Sigmoid colon (tissue), 4 donors: ENCODE measurements around the gene CIAO2A.
A peak's percentile ranks its signal among the peaks of the same experiment; 100 is the strongest.

ENCODE experiments used
- EP300 ChIP-seq, 4 donors: sonication (generic); formaldehyde crosslinking; IDR thresholded peaks; one replicate each; pipeline ENCODE4 v1.6.1; 2017; ENCODE audit warnings: antibody characterized with exemption in 4 of 4
- POLR2A ChIP-seq, 2 donors: fragments of 450-650 bp; IDR thresholded peaks; one replicate each; pipeline ENCODE4 v1.6.1; 2016; ENCODE audit warnings: antibody characterized with exemption in 2 of 2, mild to moderate bottlenecking in 2 of 2, moderate library complexity in 2 of 2
- POLR2AphosphoS5 ChIP-seq, 4 donors: sonication (generic); formaldehyde crosslinking; IDR thresholded peaks; one replicate each; pipeline ENCODE4 v1.6.1; 2017; ENCODE audit warnings: antibody characterized with exemption in 4 of 4
- TF ChIP-seq, protein P1 (sequence below), 4 experiments: fragments of 450-650 bp in 3 of 4; fragments of 200-600 bp in 1 of 4; IDR thresholded peaks; one replicate each; pipeline ENCODE4 v1.5.1; 2016 to 2019; ENCODE audit warnings: antibody characterized with exemption in 4 of 4, mild to moderate bottlenecking in 3 of 4, moderate library complexity in 2 of 4

GRCh38 chr15:64093627-64094417 is at the start of gene CIAO2A:
- TF ChIP-seq, protein P1, sequence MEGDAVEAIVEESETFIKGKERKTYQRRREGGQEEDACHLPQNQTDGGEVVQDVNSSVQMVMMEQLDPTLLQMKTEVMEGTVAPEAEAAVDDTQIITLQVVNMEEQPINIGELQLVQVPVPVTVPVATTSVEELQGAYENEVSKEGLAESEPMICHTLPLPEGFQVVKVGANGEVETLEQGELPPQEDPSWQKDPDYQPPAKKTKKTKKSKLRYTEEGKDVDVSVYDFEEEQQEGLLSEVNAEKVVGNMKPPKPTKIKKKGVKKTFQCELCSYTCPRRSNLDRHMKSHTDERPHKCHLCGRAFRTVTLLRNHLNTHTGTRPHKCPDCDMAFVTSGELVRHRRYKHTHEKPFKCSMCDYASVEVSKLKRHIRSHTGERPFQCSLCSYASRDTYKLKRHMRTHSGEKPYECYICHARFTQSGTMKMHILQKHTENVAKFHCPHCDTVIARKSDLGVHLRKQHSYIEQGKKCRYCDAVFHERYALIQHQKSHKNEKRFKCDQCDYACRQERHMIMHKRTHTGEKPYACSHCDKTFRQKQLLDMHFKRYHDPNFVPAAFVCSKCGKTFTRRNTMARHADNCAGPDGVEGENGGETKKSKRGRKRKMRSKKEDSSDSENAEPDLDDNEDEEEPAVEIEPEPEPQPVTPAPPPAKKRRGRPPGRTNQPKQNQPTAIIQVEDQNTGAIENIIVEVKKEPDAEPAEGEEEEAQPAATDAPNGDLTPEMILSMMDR (IDR thresholded peaks at IDR 0.05): no peak
- TF ChIP-seq POLR2A (IDR thresholded peaks at IDR 0.05) (peak; percentile 45 to 52), POLR2AphosphoS5 (IDR thresholded peaks at IDR 0.05) (peak; percentile 52 to 90 (median 68)), EP300 (IDR thresholded peaks at IDR 0.05) (peak in 1 of 4 donors; percentile 13)
